T-cell (primary cell): ENCODE results near the gene AAGAB. TPM values are rescaled to one million over a fixed set of nuclear protein-coding genes. Genes with fewer than 3 reads are reported as not detected.
"Not testable (repeated sequence)": the region's sequence is repeated elsewhere in the genome, so short reads cannot be mapped to it uniquely, and the experiment has no call there.

ENCODE experiments used
- ATAC-seq, 4 experiments: fragments of 200-7000 bp in 3 of 4; fragments of 150-1000 bp in 1 of 4; cut with Tn5 transposase; replicated peaks in 1 of 4; 1 replicate in 3 of 4; 2 replicates in 1 of 4; pipeline ENCODE4 v1.10.0; 2021; ENCODE audit warnings: moderate library complexity in 3 of 4, mild to moderate bottlenecking in 2 of 4, moderate number of reproducible peaks in 1 of 4
- CTCF ChIA-PET, 2 donors: fragments of 300-600 bp; sonication (Branson Sonifier 250); formaldehyde crosslinking; loops; one replicate each; lab custom pipeline; 2022; ENCODE audit warnings: antibody characterized with exemption in 2 of 2; lab: Charles Lee
- POLR2A ChIA-PET, 2 donors: fragments of 300-600 bp; sonication (Branson Sonifier 250); formaldehyde crosslinking; loops; one replicate each; lab custom pipeline; 2022; ENCODE audit warnings: antibody characterized with exemption in 2 of 2; lab: Charles Lee
- DNase-seq, 35 experiments: peaks; one replicate each; pipeline versions ENCODE4 v3.0.0 to v3.0.0-alpha.2; 2013 to 2023
- H3K27ac ChIP-seq: one replicate; pipeline ENCODE4 v1.5.1; 2013; ENCODE audit warnings: low read length
- H3K27me3 ChIP-seq, 2 experiments: replicated peaks in 1 of 2; 1 replicate in 1 of 2; 2 replicates in 1 of 2; pipeline versions ENCODE4 v1.6.1 to v1.7.0; 2013; ENCODE audit warnings: low read length in 1 of 2, mixed read lengths in 1 of 2; ENCODE audit not compliant: control insufficient read depth in 2 of 2, insufficient read depth in 2 of 2; ENCODE audit errors: extremely low read depth in 1 of 2
- H3K36me3 ChIP-seq, 2 donors: 1 replicate in 1 of 2; 2 replicates in 1 of 2; pipeline versions ENCODE4 v1.6.1 to v1.7.0; 2013; ENCODE audit warnings: low read length in 1 of 2; ENCODE audit not compliant: control insufficient read depth in 2 of 2, insufficient read depth in 1 of 2; ENCODE audit errors: extremely low read depth in 1 of 2
- H3K4me1 ChIP-seq, 2 experiments: 1 replicate in 1 of 2; 2 replicates in 1 of 2; pipeline versions ENCODE4 v1.6.1 to v1.7.0; 2013; ENCODE audit warnings: low read length in 2 of 2, mixed read lengths in 1 of 2; ENCODE audit not compliant: insufficient read depth in 2 of 2, control insufficient read depth in 1 of 2; ENCODE audit errors: extremely low read depth in 1 of 2
- H3K4me3 ChIP-seq, 2 donors: 1 replicate in 1 of 2; 2 replicates in 1 of 2; pipeline versions ENCODE4 v1.5.1 to v1.7.0; 2013; ENCODE audit warnings: mild to moderate bottlenecking in 2 of 2, low read length in 1 of 2, moderate library complexity in 1 of 2; ENCODE audit not compliant: control insufficient read depth in 1 of 2; ENCODE audit errors: extremely low read depth in 1 of 2
- H3K9me3 ChIP-seq: 2 replicates; pipeline ENCODE4 v1.7.0; 2013
- H3K27ac Mint-ChIP-seq, 2 donors: one replicate each; pipeline ENCODE4 v1.8.0; 2020 to 2021; ENCODE audit warnings: mild to moderate bottlenecking in 2 of 2, mixed read lengths in 2 of 2
- H3K27me3 Mint-ChIP-seq, 2 donors: one replicate each; pipeline ENCODE4 v1.8.0; 2021 to 2022; ENCODE audit warnings: mixed read lengths in 2 of 2
- H3K36me3 Mint-ChIP-seq: one replicate; pipeline ENCODE4 v1.8.0; 2021; ENCODE audit warnings: mixed read lengths
- H3K4me1 Mint-ChIP-seq, 3 donors: one replicate each; pipeline ENCODE4 v1.8.0; 2020 to 2022; ENCODE audit warnings: mixed read lengths in 3 of 3, mild to moderate bottlenecking in 1 of 3
- H3K4me3 Mint-ChIP-seq, 3 donors: one replicate each; pipeline ENCODE4 v1.8.0; 2020 to 2022; ENCODE audit warnings: mild to moderate bottlenecking in 3 of 3, mixed read lengths in 3 of 3, moderate library complexity in 3 of 3
- H3K9me3 Mint-ChIP-seq, 3 donors: one replicate each; pipeline ENCODE4 v1.8.0; 2020 to 2022; ENCODE audit warnings: mixed read lengths in 3 of 3
- WGBS: methylation state at CpG from one replicate; pipeline ENCODE4 v1.1.5; 2013; ENCODE audit warnings: missing lambda C conversion rate; ENCODE audit not compliant: insufficient coverage; 5-methylcytosine and 5-hydroxymethylcytosine counted together
- total RNA-seq, 35 experiments: library from RNA in 6 of 35; stranded (reverse) in 6 of 35; fragments of 120-200 nt in 1 of 35; gene quantifications; one replicate each; pipeline versions ENCODE4 v1.2.1 to v1.2.4 and lab custom pipeline; 2013 to 2026

The AAGAB gene
- total RNA-seq, 5 donors from 2014 or later (not counting 1 experiment from before 2014, with no cell fraction given): 21.9 to 28.4 (median 23.6) TPM

DNA sequence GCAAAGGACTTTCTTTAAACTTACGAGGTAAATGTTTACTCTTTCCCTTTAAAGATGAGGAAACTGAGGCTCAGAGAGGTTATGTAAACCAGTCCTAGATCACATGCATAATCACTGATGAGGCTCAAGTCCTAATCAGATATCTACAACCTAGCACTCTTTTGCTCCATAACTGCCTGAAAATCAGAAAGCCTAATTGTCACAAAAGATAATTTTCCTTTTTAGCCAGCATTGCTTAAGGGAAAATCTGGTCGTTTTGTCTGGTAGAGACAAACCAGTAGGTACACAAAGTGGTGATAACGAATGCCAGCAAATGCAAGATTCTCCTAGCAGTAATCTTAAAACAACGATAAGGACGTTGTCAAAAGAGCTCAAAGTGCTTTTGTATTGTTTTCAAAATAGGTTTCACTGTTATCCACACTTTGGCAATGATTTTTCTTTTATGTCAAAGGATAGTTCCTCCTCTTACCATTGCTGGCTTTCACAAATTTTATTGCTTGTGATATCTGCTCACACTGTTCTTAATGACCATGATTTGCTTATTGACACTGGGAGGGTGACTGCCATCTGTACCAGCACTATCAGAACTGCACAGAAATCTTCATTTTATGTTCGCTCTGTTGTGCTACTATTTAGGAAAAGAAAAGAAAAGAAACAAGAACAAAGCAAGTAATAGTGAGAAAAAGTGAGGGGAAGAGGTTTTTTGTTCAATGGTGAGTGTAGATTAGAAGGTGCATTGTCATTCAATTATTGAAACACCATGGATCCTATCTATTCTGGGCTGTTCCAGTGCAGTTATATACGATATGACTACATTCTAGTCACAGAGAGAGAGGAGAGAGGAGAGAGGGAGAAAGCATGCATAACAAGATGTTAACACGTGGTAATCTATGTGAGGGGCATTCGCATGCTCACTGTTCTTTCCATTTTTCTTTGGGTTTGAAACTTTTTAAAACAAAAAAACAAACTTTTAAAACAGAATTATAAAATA is 13.8 kb upstream of the AAGAB start:
- H3K27ac ChIP-seq: no peak overlapping the region
- ChIA-PET CTCF (no interaction called here), POLR2A (no interaction called here)
- Mint-ChIP-seq H3K36me3 (no peaks in the 10 kb centered on the region), H3K27ac (no peak overlapping the region), H3K4me3 (no peak overlapping the region), H3K4me1 (no peaks in the 10 kb centered on the region), H3K27me3 (no peaks in the 10 kb centered on the region), H3K9me3 (peaks cover 0 to 6% (median 5%) of the 10 kb centered on the region in 3 donors)
- WGBS: 89% methylated on average over 3 of the region's 9 CpGs
- H3K36me3 ChIP-seq: no peaks in the 10 kb centered on the region
- H3K4me1 ChIP-seq: no peaks in the 10 kb centered on the region
- no peak for DNase-seq
- no peak for ATAC-seq
- no peak overlapping the region for H3K4me3 ChIP-seq
- H3K27me3 ChIP-seq: no peaks in the 10 kb centered on the region
- no peaks in the 10 kb centered on the region for H3K9me3 ChIP-seq

DNA sequence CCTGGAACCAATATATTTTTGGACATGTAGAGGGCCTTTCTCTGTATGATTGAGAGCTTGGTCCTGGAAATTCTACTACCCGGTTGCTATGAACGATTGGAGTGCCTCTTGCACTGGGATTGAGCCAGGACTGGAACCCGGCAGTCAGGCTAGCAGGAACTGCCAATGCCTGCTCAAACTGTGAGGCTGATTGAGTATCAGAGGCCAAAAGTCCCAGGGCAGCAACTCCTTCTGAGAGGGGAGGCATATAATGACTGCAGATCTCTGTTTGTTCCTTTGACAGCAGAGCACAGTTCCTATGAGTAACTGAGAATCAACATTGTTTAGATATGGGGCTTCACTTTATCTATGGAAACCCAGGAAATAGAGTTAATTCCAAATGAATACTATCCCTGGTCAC is 13.0 kb upstream of the AAGAB start:
- Histone ChIP-seq H3K4me3 (no peak overlapping the region), H3K4me1 (no peaks in the 10 kb centered on the region), H3K27ac (no peak overlapping the region), H3K36me3 (no peaks in the 10 kb centered on the region), H3K9me3 (no peaks in the 10 kb centered on the region), H3K27me3 (no peaks in the 10 kb centered on the region)
- 94% methylated on average over 3 of the region's 3 CpGs for WGBS
- no peak for ATAC-seq
- ChIA-PET CTCF (no interaction called here), POLR2A (no interaction called here)
- DNase-seq: no peak
- Mint-ChIP-seq H3K27ac (no peak overlapping the region), H3K9me3 (peaks cover 0 to 2% (median 1%) of the 10 kb centered on the region in 3 donors), H3K4me1 (no peaks in the 10 kb centered on the region), H3K27me3 (no peaks in the 10 kb centered on the region), H3K4me3 (no peak overlapping the region), H3K36me3 (no peaks in the 10 kb centered on the region)

DNA sequence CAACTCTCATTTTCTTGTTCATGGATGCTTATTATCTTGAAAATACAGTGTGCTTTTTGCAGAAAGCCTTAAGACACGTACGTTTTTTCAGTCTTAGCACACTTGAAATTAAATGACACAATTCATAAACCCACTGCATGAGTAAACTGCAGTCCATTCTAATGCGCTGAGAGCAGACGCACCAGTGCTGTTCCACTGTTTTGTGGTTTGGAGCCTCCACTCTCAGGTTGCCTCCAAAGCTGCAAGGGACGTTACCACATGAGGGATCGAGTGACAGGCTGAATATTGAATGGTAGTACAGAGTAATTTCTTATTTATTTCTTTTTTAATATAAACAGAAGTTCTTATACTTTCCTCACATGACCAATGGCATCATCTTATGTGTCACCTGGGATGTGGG is 12.4 kb upstream of the AAGAB start:
- H3K27me3 ChIP-seq: no peaks in the 10 kb centered on the region
- no peak overlapping the region for H3K4me3 ChIP-seq
- ATAC-seq (no peak), DNase-seq (no peak)
- Mint-ChIP-seq H3K27me3 (no peaks in the 10 kb centered on the region), H3K9me3 (no peaks in the 10 kb centered on the region), H3K4me3 (no peak overlapping the region), H3K36me3 (no peaks in the 10 kb centered on the region), H3K4me1 (no peaks in the 10 kb centered on the region), H3K27ac (no peak overlapping the region)
- H3K9me3 ChIP-seq: no peaks in the 10 kb centered on the region
- H3K27ac ChIP-seq: no peak overlapping the region
- ChIA-PET POLR2A (no interaction called here), CTCF (no interaction called here)
- no peaks in the 10 kb centered on the region for H3K4me1 ChIP-seq
- 80% methylated on average over 1 of the region's 6 CpGs for WGBS
- H3K36me3 ChIP-seq: no peaks in the 10 kb centered on the region

DNA sequence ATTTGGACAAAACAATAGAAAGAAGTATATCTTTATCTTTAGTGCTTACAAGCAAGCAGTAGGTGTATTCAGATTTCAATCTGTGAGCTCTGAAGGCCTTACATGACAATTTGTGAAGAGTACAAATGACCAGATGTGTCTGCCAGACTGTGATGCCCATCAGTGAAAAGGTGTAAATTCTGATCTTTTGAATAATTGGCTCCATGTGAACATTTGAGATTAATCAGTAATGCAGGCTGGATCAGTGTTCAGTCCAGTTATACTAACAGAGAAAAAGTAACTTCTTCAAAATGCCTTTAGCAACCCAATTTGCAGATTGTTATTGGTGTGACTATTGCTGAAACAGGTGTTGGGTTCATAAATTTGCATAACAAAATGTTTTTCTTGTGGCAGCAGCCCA is 5.3 kb upstream of the AAGAB start:
- Mint-ChIP-seq H3K36me3 (no peaks in the 10 kb centered on the region), H3K27me3 (no peaks in the 10 kb centered on the region), H3K4me3 (no peak overlapping the region), H3K27ac (no peak overlapping the region), H3K4me1 (peaks cover 9% of the 10 kb centered on the region in 3 donors), H3K9me3 (no peaks in the 10 kb centered on the region)
- no peak overlapping the region for H3K4me3 ChIP-seq
- CTCF ChIA-PET: no interaction called here
- DNase-seq (no peak), ATAC-seq (no peak)
- no peaks in the 10 kb centered on the region for H3K9me3 ChIP-seq
- H3K4me1 ChIP-seq: peaks cover 0 to 3% of the 10 kb centered on the region in 2 experiments
- no peaks in the 10 kb centered on the region for H3K27me3 ChIP-seq
- H3K36me3 ChIP-seq: no peaks in the 10 kb centered on the region
- POLR2A ChIA-PET: no interaction called here
- H3K27ac ChIP-seq: no peak overlapping the region

DNA sequence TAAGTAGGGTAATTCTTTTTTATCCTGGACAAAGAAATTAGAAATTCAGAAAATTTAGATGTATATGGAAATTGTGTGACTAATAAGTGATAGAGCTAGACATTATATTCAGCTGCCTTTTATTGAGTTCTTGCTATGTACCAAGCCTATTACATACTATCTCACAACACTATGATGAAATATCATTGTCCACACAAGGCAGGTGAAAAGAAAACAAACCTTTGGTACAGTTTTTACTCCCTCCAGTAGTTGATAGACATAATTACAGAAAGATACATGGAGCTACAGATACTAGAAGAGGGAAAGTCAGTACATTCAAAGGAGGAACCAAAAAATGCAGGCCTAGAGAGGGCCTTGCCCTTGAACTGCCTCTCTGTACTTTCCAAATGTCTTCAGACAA is 4.9 kb upstream of the AAGAB start:
- no peaks in the 10 kb centered on the region for H3K36me3 Mint-ChIP-seq
- no peak overlapping the region for H3K27ac ChIP-seq
- ATAC-seq (no peak), DNase-seq (no peak)
- H3K4me3 ChIP-seq: no peak overlapping the region
- H3K4me1 ChIP-seq: peaks cover 0 to 3% of the 10 kb centered on the region in 2 experiments
- no peaks in the 10 kb centered on the region for H3K9me3 Mint-ChIP-seq
- H3K4me3 Mint-ChIP-seq: no peak overlapping the region
- H3K4me1 Mint-ChIP-seq: peaks cover 10 to 12% (median 11%) of the 10 kb centered on the region in 3 donors
- H3K9me3 ChIP-seq: no peaks in the 10 kb centered on the region
- ChIA-PET CTCF (no interaction called here), POLR2A (no interaction called here)
- no peaks in the 10 kb centered on the region for H3K27me3 ChIP-seq
- H3K36me3 ChIP-seq: no peaks in the 10 kb centered on the region
- H3K27me3 Mint-ChIP-seq: no peaks in the 10 kb centered on the region
- no peak overlapping the region for H3K27ac Mint-ChIP-seq

DNA sequence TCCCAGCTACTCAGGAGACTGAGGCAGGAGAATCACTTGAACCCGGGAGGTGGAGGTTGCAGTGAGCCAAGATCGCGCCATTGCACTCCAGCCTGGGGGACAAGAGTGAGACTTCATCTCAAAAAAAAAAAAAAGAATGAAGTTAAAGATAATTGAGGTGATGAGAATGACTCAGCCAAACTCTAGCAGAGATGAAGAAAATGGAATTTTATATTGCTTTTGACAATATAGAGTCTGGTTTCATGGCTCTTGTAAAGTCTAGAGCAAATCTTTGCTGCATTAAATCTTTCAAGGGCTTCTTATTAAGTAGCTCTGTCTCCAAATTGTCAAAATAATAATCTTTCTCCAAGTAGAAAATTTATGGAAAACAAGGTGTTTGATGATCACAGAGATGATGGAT is 4.0 kb upstream of the AAGAB start:
- WGBS: 100% methylated on average over 2 of the region's 3 CpGs
- POLR2A ChIA-PET, H3K9me3 ChIP-seq, DNase-seq, H3K36me3 Mint-ChIP-seq, H3K4me3 Mint-ChIP-seq, H3K27me3 Mint-ChIP-seq, H3K4me3 ChIP-seq, H3K9me3 Mint-ChIP-seq, H3K27ac ChIP-seq, CTCF ChIA-PET, H3K27ac Mint-ChIP-seq, ATAC-seq, H3K36me3 ChIP-seq, H3K27me3 ChIP-seq: not testable (repeated sequence)
- peaks cover 12 to 17% (median 17%) of the 10 kb centered on the region in 3 donors for H3K4me1 Mint-ChIP-seq
- peaks cover 2 to 11% of the 10 kb centered on the region in 2 experiments for H3K4me1 ChIP-seq
